NCI-H2107 (cell line): Measurements from ENCODE around the gene ADAMTS12.
A peak's percentile ranks its signal among the peaks of the same experiment; 100 is the strongest.
"Not testable (repeated sequence)": the region's sequence is repeated elsewhere in the genome, so short reads cannot be mapped to it uniquely, and the experiment has no call there.

Experiments
- DNase-seq: peaks from one replicate; lab custom pipeline; 2025; lab: John Stamatoyannopoulos, UW

The ADAMTS12 gene

GRCh38 chr5:33526755-33527154 lies 365.0 kb downstream of the ADAMTS12 start:
- no peak for DNase-seq

- DNase-seq = no peak
Measured at GRCh38 chr5:33524476-33524875, 367.3 kb downstream of the ADAMTS12 start.

- no peak for DNase-seq
Measured at GRCh38 chr5:33523208-33523771, 368.5 kb downstream of the ADAMTS12 start.

GRCh38 chr5:33516421-33516820 lies 375.4 kb downstream of the ADAMTS12 start:
- no peak for DNase-seq

- DNase-seq = not testable (repeated sequence)
Measured at GRCh38 chr5:33515366-33515765, 376.4 kb downstream of the ADAMTS12 start.

GRCh38 chr5:33513462-33514185 lies 378.2 kb downstream of the ADAMTS12 start:
- DNase-seq = no peak

- no peak for DNase-seq
Measured at GRCh38 chr5:33509036-33509435, 382.8 kb downstream of the ADAMTS12 start.

- DNase-seq = no peak
Measured at GRCh38 chr5:33507426-33507825, 384.4 kb downstream of the ADAMTS12 start.

- DNase-seq = no peak
Measured at GRCh38 chr5:33504570-33504969, 387.2 kb downstream of the ADAMTS12 start.

- no peak for DNase-seq
Measured at GRCh38 chr5:33501899-33502298, 389.9 kb downstream of the ADAMTS12 start.

- no peak for DNase-seq
Measured at GRCh38 chr5:33501260-33501659, 390.5 kb downstream of the ADAMTS12 start.

- no peak for DNase-seq
Measured at GRCh38 chr5:33494466-33494865, 397.3 kb downstream of the ADAMTS12 start.

- DNase-seq = no peak
Measured at GRCh38 chr5:33491941-33492340, 399.8 kb downstream of the ADAMTS12 start.

GRCh38 chr5:33490071-33490665 lies 401.6 kb downstream of the ADAMTS12 start:
- no peak for DNase-seq

GRCh38 chr5:33489481-33490067 lies 402.2 kb downstream of the ADAMTS12 start:
- no peak for DNase-seq

GRCh38 chr5:33488558-33489355 lies 403.0 kb downstream of the ADAMTS12 start:
- no peak for DNase-seq

GRCh38 chr5:33487236-33487635 lies 404.6 kb downstream of the ADAMTS12 start:
- no peak for DNase-seq

- DNase-seq = peak; percentile 8
Measured at GRCh38 chr5:33482335-33482734, 409.5 kb downstream of the ADAMTS12 start.

- DNase-seq = no peak
Measured at GRCh38 chr5:33480876-33481275, 410.9 kb downstream of the ADAMTS12 start.

- no peak for DNase-seq
Measured at GRCh38 chr5:33479311-33479710, 412.5 kb downstream of the ADAMTS12 start.

GRCh38 chr5:33477816-33478215 lies 414.0 kb downstream of the ADAMTS12 start:
- DNase-seq = no peak

GRCh38 chr5:33476992-33477391 lies 414.8 kb downstream of the ADAMTS12 start:
- no peak for DNase-seq
